OCI-M2 (cell line): ENCODE measurements around the gene NXPH4.

Experiments used
- DNase-seq: peaks from one replicate; lab custom pipeline; 2025; ENCODE audit not compliant: unreplicated experiment; lab: John Stamatoyannopoulos, UW

The NXPH4 gene

GRCh38 chr12:57182918-57183575 is 33.5 kb upstream of the NXPH4 start:
- DNase-seq: peak; percentile 74

- DNase-seq: no peak
These were observed 32.5 kb upstream of the NXPH4 start for GRCh38 chr12:57183939-57184725.

- no peak for DNase-seq
These were observed 31.2 kb upstream of the NXPH4 start for GRCh38 chr12:57185403-57185802.

GRCh38 chr12:57185906-57186508 is 30.6 kb upstream of the NXPH4 start:
- no peak for DNase-seq

- no peak for DNase-seq
These were observed 29.1 kb upstream of the NXPH4 start for GRCh38 chr12:57187222-57188089.

GRCh38 chr12:57188090-57188425 is 28.5 kb upstream of the NXPH4 start:
- DNase-seq: no peak

GRCh38 chr12:57190037-57190436 is 26.6 kb upstream of the NXPH4 start:
- DNase-seq: no peak

GRCh38 chr12:57190821-57191220 is 25.8 kb upstream of the NXPH4 start:
- no peak for DNase-seq

- DNase-seq: no peak
These were observed 25.2 kb upstream of the NXPH4 start for GRCh38 chr12:57191410-57191809.

- DNase-seq: no peak
These were observed 23.7 kb upstream of the NXPH4 start for GRCh38 chr12:57192920-57193319.

- DNase-seq: no peak
These were observed 22.8 kb upstream of the NXPH4 start for GRCh38 chr12:57193706-57194245.

GRCh38 chr12:57194253-57194652 is 22.3 kb upstream of the NXPH4 start:
- DNase-seq: no peak

GRCh38 chr12:57195186-57195585 is 21.4 kb upstream of the NXPH4 start:
- no peak for DNase-seq

- no peak for DNase-seq
These were observed 20.8 kb upstream of the NXPH4 start for GRCh38 chr12:57195611-57196371.

- DNase-seq: no peak
These were observed 20.2 kb upstream of the NXPH4 start for GRCh38 chr12:57196439-57196838.

GRCh38 chr12:57196956-57197355 is 19.6 kb upstream of the NXPH4 start:
- no peak for DNase-seq

GRCh38 chr12:57198329-57198728 is 18.3 kb upstream of the NXPH4 start:
- DNase-seq: no peak

- no peak for DNase-seq
These were observed 17.4 kb upstream of the NXPH4 start for GRCh38 chr12:57199191-57199590.

GRCh38 chr12:57200497-57200896 is 16.1 kb upstream of the NXPH4 start:
- no peak for DNase-seq

GRCh38 chr12:57201219-57201618 is 15.4 kb upstream of the NXPH4 start:
- DNase-seq: no peak
